Measurements from ENCODE around the gene NUTM2F. TPM values are rescaled to one million over a fixed set of nuclear protein-coding genes. Genes with fewer than 3 reads are reported as not detected.

Gene NUTM2F
- total RNA-seq, 1 donor from 2014 or later: not detected

- TF ChIP-seq EZH2phosphoT487 (IDR thresholded peaks at IDR 0.05) (no peak), CTCF (IDR thresholded peaks at IDR 0.05) (no peak), EZH2 (IDR thresholded peaks at IDR 0.05) (no peak)
- peaks cover 4% of the 10 kb centered on the region for H3K36me3 ChIP-seq
- H3K9me3 ChIP-seq (ENCODE audit: low read depth): peaks cover 21% of the 10 kb centered on the region
- Mint-ChIP-seq H3K4me1 (no peaks in the 10 kb centered on the region), H3K4me3 (no peak overlapping the region), H3K36me3 (peaks cover 26% of the 10 kb centered on the region), H3K27me3 (ENCODE audit: insufficient read depth, low read depth) (no peaks in the 10 kb centered on the region), H3K27ac (no peak overlapping the region), H3K9me3 (peaks cover 44% of the 10 kb centered on the region)
- H3K27me3 ChIP-seq: no peaks in the 10 kb centered on the region
- DNase-seq (ENCODE audit: low spot score): no peak
- H3K9ac ChIP-seq: no peak overlapping the region
- H3F3A ChIP-seq (ENCODE audit: low read depth): peaks cover 6% of the 10 kb centered on the region
- H3K4me2 ChIP-seq: no peak overlapping the region
- H3K79me2 ChIP-seq (ENCODE audit: low read depth): peaks cover 37% of the 10 kb centered on the region
- H2AFZ ChIP-seq (replicated peaks): no peak overlapping the region
- no peak overlapping the region for H3K27ac ChIP-seq
- H4K20me1 ChIP-seq (ENCODE audit: low read depth): no peaks in the 10 kb centered on the region
- H3K4me3 ChIP-seq: no peak overlapping the region
- H3K4me1 ChIP-seq: no peaks in the 10 kb centered on the region
Measured at GRCh38 chr9:94269264-94269663, 59.2 kb downstream of the NUTM2F start.

Other genes starting within 250 kb of the NUTM2F start
- 14.4 and 15.9 TPM in 2 replicates for gene PTPDC1, start 244.2 kb downstream of the NUTM2F start, total RNA-seq (ENCODE audit: low replicate concordance)
- 9.4 and 14.4 TPM in 2 replicates for gene ZNF169, start 69.3 kb downstream of the NUTM2F start, total RNA-seq (ENCODE audit: low replicate concordance)
- 12.3 and 19.9 TPM in 2 replicates for gene PCAT7, start 226.4 kb upstream of the NUTM2F start, total RNA-seq (ENCODE audit: low replicate concordance)

Measured in neural progenitor cell (in vitro differentiated cells).